Medulla oblongata (tissue), 1 donor: ENCODE measurements around the gene ZNG1C.
"Not testable (repeated sequence)": the region's sequence is repeated elsewhere in the genome, so short reads cannot be mapped to it uniquely, and the experiment has no call there.

ENCODE experiments used
- DNase-seq: peaks from one replicate; pipeline ENCODE4 v3.0.0-alpha.2; 2015; ENCODE audit errors: extremely low spot score

Gene ZNG1C

GRCh38 chr9:68342265-68343025, 100.7 kb downstream of the ZNG1C start:
- DNase-seq = not testable (repeated sequence)

- not testable (repeated sequence) for DNase-seq
Measured at GRCh38 chr9:68343242-68343641, 101.5 kb downstream of the ZNG1C start.

- not testable (repeated sequence) for DNase-seq
Measured at GRCh38 chr9:68343992-68344391, 102.2 kb downstream of the ZNG1C start.
